CD4-positive, alpha-beta T cell treated with Interleukin-2 at 100 ng/mL for 4 hours (primary cell): ENCODE measurements around the gene KIF15.

Experiments used
- DNase-seq: peaks from one replicate; pipeline ENCODE4 v3.0.0-alpha.2; 2020; ENCODE audit warnings: low spot score

Gene KIF15

DNA sequence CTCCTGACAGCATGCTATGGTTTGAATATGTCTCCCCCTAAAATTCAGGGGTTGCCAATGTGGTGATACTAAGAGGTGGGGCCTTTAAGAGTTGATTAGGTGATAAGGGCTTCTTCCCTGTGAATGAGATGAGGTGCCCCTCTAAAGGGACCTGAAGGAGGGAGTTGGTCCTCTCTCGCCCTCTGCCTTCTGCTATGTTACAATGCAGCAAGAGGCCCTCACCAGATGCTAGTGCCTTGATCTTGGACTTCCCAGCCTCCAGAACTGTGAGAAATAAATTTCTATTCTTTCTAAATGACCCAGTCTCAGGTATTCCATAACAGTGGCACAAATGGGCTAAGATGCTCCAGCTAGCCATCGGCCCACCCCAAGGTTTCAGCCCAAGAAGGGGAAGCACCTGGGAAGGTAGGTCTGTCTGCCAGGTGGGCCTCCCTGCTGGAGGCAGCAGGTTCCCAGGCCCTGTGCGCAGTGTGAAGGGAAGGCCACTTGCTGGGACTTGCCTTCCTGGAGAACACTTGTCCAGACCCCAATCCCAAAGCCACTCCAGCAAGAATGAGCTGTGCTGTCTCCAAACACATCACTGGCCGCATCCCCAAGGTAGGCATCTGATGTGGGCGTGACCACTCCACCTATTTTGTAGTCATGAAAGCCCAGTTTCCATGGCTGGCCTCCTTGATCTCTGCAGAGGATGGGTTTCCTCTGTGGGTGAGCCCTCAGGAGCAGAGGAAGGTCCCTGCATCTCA, 121.8 kb downstream of the KIF15 start:
- no peak for DNase-seq

DNA sequence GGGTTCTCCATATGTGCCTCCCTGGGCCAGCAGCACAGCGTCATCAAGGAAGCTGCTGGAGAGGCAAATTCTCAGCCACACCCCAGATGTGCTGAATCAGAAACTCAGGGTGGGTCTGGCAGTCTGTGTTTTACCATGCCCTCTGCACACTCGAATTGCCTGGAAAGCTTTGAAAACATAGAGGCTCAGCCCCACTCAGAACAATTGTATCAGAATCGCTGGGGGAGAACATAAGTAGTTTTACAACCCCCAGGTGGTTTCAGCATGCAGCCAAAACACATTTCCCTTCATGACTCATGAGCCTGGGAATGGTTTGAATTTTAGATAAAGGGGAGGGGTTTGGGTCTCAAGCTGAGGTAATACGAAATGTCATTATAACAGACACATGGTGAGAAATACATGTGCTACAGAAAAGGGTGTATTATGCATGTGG, 122.4 kb downstream of the KIF15 start:
- no peak for DNase-seq

DNA sequence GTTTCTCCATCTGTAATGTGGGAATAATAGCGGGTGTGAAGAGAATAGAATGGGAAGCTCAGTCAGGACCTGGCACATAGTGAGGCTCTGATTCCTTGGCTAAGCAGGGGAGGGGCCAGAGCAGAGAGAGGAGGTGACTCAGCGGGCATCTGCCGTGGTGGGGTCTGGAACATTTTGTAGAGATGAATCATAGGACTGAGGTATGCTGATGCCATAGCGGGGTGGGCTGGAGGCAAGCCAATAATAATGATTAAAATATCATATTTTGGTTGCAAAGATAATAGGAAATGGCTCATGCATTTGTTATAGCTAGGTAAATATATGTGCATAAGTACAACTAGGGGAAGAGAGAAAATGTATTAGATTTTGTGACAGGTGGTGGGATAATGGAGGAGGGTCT, 124.0 kb downstream of the KIF15 start:
- DNase-seq, result no peak

DNA sequence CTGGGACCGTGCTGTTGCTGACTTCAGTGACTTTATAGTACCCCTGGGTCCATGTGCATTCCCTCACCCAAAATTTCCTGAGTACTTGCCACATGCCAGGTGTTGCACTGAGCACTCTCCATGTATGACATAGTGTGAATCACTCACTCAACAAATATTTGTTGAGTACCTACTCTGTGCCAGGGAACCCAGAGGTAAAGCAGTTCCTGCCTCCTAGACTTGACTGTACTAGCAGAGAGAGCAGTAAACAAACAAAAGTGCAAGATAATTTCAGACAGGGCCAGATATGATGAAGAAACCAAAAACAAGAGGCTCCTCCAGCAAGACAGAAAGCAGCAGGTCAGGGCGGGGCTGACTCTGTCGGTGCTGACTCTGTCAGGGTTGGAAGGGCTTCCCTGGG, 125.0 kb downstream of the KIF15 start:
- DNase-seq, result no peak

DNA sequence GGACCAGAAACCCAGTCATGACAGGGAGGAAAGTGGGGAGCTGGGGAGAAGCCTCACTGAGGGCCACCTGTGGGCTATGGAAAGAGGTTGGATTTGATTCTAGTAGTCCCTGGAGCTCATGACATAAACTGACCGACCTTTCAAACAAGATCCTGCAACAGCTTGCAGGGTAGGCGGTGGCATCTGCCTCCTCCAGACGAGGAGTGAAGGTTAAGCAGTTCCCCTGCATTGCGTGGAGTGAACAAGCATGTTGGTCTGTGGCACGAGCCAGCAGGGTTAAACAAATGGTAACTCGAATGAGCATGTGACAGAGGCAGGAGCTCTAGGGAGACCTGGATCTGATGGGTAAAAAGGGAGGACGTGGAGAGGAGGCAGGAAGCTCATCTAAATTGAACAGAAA, 125.5 kb downstream of the KIF15 start:
- no peak for DNase-seq

DNA sequence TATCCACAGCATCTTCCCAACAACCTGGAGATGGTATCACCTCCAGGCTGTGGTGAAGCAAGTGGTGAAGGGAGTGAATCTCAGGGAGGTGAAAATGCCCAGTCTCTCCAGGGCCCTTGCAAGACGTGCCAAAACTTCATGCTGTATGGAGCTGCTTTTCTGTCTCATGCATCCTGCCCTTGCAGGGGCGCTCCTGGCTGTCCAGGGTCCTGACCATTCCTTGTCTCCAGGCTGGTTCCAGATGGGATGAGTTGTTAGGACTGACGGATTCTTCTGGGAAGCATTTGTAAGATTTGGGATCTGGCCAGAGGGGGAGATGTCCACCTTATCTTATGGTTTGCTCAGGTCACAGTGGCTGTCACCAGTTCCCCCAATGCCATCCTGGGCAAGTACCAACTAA, 128.7 kb downstream of the KIF15 start:
- DNase-seq, result no peak

DNA sequence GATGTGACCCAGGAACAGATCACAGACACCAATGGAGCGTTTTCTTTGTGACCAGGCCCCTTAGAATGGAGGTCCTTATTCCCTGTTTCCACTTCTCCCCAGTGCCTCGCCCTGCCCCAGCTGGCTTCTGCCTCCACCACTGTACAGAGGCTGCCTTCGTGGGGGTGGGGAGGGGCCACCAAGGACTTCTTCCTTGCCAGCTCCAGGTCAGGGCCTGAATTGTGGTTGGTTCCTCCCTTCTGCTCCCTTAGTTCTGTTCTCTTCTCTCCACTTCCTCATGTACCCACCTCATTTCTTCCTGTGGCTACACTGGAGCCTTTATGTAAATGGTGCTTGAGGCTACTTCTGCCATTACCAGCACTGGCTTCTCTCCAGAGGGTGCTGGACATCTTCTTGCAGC, 129.3 kb downstream of the KIF15 start:
- no peak for DNase-seq

DNA sequence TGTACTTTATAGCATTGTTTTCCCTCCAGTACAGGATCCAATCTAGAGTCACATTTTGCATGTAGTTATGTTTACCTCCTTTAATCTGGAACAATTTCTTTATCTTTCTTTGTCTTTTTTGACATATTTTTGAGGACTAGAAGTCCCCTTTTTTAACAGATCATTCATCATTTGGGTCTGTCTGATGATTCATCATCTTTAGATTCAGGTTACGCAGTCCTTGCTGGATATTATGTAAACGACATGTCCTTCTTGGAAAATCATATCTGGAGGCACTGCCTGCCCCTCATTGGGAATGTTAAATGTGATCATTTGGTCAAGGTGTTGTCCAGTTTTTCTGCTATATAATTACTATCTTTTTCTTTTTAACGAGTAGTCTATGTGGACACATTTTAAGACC, 131.1 kb downstream of the KIF15 start:
- no peak for DNase-seq

DNA sequence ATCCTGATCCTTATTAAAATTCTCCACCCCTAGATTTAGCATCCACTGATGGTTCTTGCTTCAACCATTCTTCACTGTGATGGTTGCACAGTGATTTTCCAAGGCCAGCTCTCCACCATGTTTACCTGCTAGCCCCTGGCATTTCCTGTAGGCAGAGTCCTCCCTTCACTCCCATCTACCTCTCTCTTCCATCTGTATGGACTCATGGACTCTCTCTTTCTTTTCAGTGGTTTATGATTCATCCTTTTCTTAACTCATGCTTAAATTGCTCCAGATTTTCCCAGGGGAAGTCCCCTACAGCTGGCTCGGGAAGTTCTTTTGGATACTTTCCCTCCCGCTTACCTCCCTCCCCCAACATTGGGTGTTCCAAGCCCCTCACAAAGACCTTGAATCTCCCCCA, 131.5 kb downstream of the KIF15 start:
- DNase-seq, result no peak

DNA sequence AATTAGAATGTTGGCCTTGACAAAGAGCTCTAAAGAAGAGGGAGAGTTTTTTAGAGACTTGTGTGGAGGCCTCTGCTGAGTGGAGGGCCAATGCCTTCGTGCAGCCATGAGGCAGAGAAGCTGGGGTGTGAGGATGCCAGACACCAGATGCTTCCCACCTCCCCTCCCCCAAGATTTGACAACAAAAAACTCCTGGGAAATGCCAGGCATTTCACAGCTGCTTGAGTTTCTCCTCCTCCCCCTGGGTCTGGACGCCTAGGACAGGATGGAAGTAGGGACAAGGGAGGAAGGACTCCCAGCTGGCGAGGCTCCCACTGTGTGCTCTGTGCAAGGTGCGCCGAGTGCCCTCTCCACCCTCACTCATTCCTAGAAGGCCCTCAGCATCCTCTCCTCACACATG, 132.9 kb downstream of the KIF15 start:
- no peak for DNase-seq

DNA sequence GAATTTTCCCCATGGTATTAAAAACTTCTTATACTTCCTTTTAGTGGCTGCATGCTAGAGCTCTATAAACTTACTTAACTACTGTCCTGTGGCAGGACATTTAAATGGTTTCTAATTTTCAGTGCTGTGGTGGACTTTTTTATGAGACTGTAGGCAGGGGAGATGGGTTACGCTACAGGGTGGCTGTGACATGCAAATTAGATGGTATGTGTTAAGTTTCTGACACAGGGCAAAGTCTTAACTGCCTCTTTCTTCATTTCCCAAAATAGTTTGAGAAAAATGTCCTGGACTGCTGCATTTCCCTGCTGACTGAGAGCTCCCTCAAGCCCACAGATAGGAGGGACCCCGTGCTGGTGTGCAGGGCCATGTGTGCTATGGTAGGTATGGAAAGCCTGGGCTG, 134.8 kb downstream of the KIF15 start:
- DNase-seq, result no peak

DNA sequence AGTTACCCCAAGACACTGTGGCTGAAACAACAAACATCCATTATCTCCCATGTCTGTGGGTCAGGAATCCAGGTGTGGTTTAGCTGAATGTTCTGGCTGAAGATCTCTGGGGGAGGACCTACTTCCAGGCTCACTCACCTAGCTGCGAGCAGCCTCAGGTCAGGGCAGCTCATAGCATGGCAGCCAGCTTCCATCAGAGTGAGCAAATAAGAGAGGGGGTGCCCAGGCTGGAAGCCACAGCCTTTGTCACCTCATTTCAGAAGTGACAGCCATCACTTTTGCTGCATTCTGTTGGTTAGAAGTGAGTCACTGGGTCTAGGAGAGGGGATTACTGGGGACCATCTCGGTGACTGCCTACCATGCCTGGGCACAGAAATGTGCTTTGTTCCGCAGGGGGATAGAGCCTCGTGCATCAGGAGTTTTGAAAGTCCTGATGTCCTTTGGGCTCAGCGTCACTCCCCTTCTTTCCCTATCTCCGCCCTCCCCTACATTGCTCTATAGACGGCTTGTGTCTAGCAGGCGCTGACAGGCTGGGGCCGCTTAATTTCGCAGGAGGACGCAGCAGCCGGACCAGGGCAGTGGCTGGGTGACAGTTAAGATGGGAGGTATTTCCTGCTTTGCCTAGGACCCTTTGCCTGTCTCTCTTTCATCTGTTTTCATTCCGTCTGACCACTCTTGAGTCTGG, 138.2 kb downstream of the KIF15 start:
- DNase-seq, result no peak

DNA sequence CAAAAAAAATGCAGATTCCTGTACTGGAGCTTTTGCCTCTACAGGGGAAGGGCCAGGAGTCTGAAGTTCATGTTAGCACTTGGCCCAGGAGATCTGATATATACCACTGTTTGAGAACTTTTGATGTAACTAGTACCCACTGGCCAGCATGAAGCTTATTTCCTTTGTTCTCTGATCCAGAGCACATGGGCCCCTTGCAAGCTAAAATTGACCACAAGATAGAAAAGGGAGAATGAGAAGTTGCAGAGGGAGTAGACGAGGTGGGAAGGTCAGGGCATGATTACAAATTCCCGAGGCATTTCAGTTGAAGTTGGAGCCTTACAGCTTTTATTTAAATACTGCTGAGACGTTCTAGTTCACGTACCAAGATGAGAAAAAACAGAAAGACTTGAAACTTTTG, 141.0 kb downstream of the KIF15 start:
- DNase-seq, result no peak
